ENCODE results near the gene IL17REL.

IL17REL gene

DNA sequence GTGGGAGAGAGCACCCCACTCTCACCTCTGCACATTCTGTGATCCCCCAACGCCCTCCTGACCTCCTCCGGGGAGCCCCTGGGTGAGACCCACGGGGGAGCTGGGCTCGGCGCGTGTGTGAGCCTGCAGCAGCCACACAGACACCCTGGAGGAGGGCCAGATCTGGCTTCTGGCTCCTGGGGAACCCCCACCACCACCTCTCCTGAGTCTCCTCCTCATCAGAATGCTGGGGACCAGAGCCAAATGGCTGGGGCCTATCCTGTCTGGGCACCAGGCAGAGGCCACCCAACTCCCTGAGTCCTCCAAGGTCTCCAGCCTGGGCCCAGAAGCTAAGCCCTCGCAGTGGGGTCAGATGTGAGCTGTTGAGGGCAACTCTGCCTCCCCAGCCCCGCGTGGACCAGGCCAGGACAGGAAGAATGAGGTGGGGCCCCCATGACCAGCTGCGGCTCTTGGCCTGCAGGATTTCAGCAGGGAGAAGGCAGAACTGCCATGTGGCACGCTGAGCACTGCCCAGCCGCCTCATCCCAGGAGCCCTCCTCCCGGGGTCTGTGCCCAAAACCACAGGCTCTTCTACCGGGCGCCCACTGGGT, 57.5 kb downstream of the IL17REL start:
- DNase-seq, result no peak

DNA sequence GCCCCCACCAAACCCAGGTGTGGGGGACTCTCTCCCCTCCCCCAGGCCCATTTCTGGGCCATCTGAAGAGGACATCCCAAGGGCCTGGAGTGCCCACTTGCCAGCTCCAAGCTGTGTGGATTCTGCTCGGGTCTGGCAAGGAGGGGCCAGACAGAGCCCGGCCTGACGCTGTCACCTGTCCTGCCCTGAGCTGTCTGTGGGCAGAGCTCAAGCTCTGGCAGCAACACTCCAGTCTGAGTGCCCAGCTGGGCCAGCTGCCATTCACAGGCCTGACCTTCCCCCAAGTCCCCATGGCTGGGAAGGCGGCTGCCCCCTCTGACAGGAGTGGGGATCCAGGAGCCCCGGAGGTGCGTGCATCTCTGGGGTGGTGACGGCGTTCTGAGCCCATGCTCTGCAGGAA, 58.2 kb downstream of the IL17REL start:
- DNase-seq, result no peak

DNA sequence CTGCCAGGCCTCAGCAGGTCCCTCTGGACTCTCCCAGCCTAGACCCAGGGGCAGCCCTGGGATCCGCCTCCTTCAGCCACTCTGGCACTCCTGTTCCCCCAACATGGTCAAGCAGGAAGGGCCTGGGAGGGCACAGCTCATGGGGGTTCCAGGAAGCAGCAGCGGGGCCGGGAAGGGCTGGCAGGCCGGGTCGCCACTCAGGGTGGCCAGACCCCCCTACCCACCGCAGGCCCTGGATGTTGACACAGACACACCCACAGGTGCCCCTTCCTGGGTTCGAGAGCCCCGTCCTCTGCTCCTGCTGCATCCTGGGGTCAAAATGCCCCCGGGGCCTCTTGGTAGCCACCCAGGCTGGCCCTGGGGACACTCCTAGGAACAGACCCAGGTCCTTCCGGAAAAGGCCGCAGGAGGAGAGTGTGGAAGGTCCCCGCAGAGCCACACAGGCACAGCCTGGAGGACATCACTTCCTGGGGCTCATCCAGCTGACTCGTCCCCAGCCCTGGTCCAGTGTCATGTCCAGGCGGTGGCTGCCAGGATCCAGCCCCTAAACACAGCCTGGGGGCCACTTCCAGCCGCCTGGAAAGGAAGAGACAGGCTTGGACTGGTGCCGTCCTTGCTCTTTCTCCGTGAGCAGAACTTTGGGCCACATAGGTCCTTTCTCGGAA, 58.8 kb downstream of the IL17REL start:
- no peak for DNase-seq

DNA sequence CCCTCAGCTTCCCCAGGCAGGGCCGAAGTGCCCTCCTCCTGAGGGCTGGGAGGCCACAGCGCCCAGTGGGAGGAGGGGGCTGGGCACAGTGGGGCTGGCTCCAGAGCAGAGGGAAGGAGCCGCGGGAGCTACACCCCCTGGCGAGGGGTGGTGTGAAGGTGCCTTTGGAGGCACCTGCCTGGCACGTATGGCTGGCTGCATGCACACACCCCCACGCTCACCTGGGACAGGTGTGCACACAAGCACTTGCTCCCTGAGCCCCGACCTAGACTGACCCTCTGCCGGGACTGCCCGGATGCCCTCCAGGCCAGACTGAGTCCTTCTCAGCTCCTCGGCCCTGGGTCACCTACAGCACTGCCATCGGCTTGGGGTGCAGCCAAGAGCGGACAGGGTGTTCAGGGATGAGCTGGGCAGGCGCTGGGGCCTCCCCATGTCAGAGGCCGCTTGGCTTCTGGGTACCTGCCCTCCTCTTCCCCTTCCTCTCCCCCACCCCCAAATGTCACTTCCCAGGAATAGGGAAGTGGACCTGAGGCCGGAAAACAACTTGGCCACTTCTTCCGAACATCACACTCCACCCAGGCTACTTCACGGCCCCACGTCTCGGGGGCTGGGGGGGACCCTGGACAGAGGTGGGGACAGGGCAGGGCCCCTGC, 59.4 kb downstream of the IL17REL start:
- no peak for DNase-seq

GRCh38 chr22:49951986-49952896, 60.3 kb downstream of the IL17REL start:
- peak; percentile 92 for DNase-seq

- no peak for DNase-seq
Observed at GRCh38 chr22:49951678-49951985, 60.9 kb downstream of the IL17REL start.

DNA sequence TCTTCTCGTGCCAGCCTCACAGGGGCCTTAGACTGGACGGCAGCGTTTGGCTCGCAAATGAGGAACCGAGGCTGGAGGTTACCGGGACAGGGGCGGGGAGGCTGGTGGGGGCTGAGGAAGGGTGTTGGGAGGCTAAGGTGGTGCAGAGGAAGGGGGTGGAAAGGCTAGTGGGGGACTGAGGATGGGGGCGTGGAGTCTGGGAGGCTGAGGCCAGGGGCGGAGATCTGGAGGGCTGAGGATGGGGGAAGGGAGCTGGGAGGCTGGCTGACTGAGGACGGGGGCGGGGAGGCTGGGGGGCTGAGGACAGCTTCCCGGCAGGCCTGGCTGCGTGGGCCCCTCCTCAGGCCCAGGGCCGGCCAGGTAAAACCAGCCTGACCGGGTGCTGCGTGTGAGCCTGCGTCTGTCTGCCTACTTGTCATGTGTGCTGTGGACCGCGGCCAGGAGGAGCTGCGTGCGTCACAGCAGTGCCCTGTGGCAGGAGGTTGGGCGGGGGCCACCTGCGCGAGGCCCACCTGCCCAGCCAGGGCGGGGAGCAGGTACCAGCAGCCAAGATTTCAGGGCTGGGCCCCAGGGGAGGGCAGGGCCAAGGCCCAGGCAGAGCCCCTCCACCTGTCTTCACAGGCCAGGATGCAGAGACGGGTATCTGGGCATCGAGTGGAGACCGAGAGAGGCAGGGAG, 61.4 kb downstream of the IL17REL start:
- DNase-seq, result no peak

- DNase-seq, result no peak
Observed at GRCh38 chr22:49950396-49950994, 62.1 kb downstream of the IL17REL start.

- DNase-seq, result no peak
Observed at GRCh38 chr22:49949914-49950292, 62.7 kb downstream of the IL17REL start.

- DNase-seq, result no peak
Observed at GRCh38 chr22:49948958-49949913, 63.3 kb downstream of the IL17REL start.

DNA sequence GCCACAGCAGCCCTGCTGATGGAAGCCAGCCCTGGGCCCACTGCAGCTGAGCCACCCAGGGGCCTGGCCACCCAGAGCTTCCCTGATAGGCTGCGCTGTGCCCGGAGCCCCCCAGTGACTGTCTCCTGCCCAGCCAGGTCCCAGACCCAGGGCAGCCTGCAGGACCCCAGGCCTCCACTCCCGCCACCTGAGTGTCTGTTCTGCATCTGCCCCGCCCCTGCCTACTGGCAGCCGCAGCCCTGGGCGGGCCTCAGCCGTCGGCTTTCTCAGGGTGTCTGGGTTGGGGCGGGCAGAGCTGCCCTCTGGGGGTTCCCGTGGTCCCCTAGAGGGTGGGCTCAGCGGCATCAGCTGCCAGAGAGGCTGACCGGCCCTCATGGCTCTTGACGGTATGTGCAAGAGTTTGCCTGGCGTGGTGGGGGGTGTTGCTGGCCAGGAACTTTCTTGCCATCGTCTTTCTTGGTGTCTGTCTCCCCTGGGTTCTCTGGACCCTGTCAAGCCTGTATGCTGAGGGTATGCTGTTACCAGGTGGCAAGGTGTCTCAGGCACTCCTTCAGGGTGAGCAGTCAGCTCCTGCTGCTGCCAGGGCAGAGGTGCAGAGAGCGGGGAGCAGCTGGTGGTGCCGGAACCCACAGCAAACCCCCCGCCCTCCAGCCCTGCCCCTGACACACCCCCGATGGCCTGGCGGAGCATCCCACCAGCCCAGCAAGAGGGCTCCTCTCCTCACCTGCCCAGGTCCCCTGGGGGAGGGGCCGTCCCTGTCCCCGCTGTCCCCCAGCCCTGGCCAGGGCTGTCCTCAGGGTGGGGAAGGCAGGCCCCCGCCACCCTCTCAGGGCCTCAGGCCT, 64.2 kb downstream of the IL17REL start:
- no peak for DNase-seq

- DNase-seq, result no peak
Observed at GRCh38 chr22:49947296-49947622, 65.3 kb downstream of the IL17REL start.

- no peak for DNase-seq
Observed at GRCh38 chr22:49946612-49947295, 65.8 kb downstream of the IL17REL start.

GRCh38 chr22:49945042-49945794, 67.3 kb downstream of the IL17REL start:
- DNase-seq, result peak; percentile 49

All from fibroblast of skin of right quadriceps (primary cell).